ENCODE data around the gene BTBD9. TPM values are rescaled to one million over a fixed set of nuclear protein-coding genes. Genes with fewer than 3 reads are reported as not detected.

BTBD9 gene
- total RNA-seq, 1 donor from 2014 or later = 49.7 TPM

- ATAC-seq (peak in 1 of 2 donors; percentile 6), DNase-seq (no peak)
- H3K27me3 ChIP-seq (ENCODE audit: low read depth) = no peaks in the 10 kb centered on the region
- TF ChIP-seq CTCF (IDR thresholded peaks at IDR 0.05) = no peak
- no peaks in the 10 kb centered on the region for H3K9me3 ChIP-seq
- peaks cover 25% of the 10 kb centered on the region for H3K4me1 ChIP-seq
- peaks cover 17% of the 10 kb centered on the region for H3K36me3 ChIP-seq
- intact Hi-C loops (cut with DNase I) = no loop called here
- peak overlapping the region; percentile 37 for H3K27ac ChIP-seq
- no peak overlapping the region for H3K4me3 ChIP-seq
These were observed 485.0 kb downstream of the BTBD9 start for GRCh38 chr6:38154731-38155130.

GRCh38 chr6:38153798-38154345 lies 485.9 kb downstream of the BTBD9 start:
- TF ChIP-seq CTCF (IDR thresholded peaks at IDR 0.05) = no peak
- H3K4me3 ChIP-seq = no peak overlapping the region
- no peaks in the 10 kb centered on the region for H3K27me3 ChIP-seq (ENCODE audit: low read depth)
- no peaks in the 10 kb centered on the region for H3K9me3 ChIP-seq
- intact Hi-C loops (cut with DNase I) = no loop called here
- no peak for ATAC-seq
- H3K4me1 ChIP-seq = peaks cover 32% of the 10 kb centered on the region
- H3K36me3 ChIP-seq = peaks cover 20% of the 10 kb centered on the region
- peak overlapping the region; percentile 37 for H3K27ac ChIP-seq
- DNase-seq = no peak

GRCh38 chr6:38153076-38153797 lies 486.5 kb downstream of the BTBD9 start:
- Histone ChIP-seq H3K9me3 (no peaks in the 10 kb centered on the region), H3K36me3 (peaks cover 25% of the 10 kb centered on the region), H3K27me3 (ENCODE audit: low read depth) (no peaks in the 10 kb centered on the region), H3K4me3 (no peak overlapping the region), H3K4me1 (peaks cover 38% of the 10 kb centered on the region), H3K27ac (no peak overlapping the region)
- no peak for TF ChIP-seq CTCF (IDR thresholded peaks at IDR 0.05)
- DNase-seq (no peak), ATAC-seq (no peak)
- intact Hi-C loops (cut with DNase I) = no loop called here

- TF ChIP-seq CTCF (IDR thresholded peaks at IDR 0.05) = no peak
- Histone ChIP-seq H3K9me3 (no peaks in the 10 kb centered on the region), H3K27me3 (ENCODE audit: low read depth) (no peaks in the 10 kb centered on the region), H3K4me1 (peaks cover 42% of the 10 kb centered on the region), H3K36me3 (peaks cover 25% of the 10 kb centered on the region), H3K27ac (no peak overlapping the region), H3K4me3 (no peak overlapping the region)
- DNase-seq (no peak), ATAC-seq (no peak)
- intact Hi-C loops (cut with DNase I) = no loop called here
These were observed 487.1 kb downstream of the BTBD9 start for GRCh38 chr6:38152620-38153019.

GRCh38 chr6:38151580-38152500 lies 487.9 kb downstream of the BTBD9 start:
- intact Hi-C loops (cut with DNase I) = no loop called here
- Histone ChIP-seq H3K27me3 (ENCODE audit: low read depth) (no peaks in the 10 kb centered on the region), H3K36me3 (peaks cover 25% of the 10 kb centered on the region), H3K27ac (no peak overlapping the region), H3K9me3 (no peaks in the 10 kb centered on the region), H3K4me3 (no peak overlapping the region), H3K4me1 (peaks cover 42% of the 10 kb centered on the region)
- TF ChIP-seq CTCF (IDR thresholded peaks at IDR 0.05) = no peak
- ATAC-seq (no peak), DNase-seq (no peak)
